Measurements from ENCODE around the gene INAVA.
"Not testable (repeated sequence)": the region's sequence is repeated elsewhere in the genome, so short reads cannot be mapped to it uniquely, and the experiment has no call there.

DNA sequence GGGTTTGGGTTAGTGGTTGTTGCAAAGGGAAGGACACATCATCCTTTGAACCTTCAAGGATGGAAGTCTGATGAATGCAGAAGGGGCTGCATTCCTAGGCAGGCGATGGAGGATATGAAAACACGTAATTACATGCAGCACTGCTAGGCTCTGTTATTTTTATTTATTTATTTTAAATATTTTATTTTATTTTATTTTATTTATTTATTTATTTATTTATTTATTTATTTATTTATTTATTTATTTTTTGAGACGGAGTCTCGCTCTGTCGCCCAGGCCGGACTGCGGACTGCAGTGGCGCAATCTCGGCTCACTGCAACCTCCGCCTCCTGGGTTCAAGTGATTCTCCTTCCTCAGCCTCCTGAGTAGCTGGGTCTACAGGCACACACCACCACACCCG is 69.2 kb downstream of the INAVA start:
- TF ChIP-seq, protein P1, sequence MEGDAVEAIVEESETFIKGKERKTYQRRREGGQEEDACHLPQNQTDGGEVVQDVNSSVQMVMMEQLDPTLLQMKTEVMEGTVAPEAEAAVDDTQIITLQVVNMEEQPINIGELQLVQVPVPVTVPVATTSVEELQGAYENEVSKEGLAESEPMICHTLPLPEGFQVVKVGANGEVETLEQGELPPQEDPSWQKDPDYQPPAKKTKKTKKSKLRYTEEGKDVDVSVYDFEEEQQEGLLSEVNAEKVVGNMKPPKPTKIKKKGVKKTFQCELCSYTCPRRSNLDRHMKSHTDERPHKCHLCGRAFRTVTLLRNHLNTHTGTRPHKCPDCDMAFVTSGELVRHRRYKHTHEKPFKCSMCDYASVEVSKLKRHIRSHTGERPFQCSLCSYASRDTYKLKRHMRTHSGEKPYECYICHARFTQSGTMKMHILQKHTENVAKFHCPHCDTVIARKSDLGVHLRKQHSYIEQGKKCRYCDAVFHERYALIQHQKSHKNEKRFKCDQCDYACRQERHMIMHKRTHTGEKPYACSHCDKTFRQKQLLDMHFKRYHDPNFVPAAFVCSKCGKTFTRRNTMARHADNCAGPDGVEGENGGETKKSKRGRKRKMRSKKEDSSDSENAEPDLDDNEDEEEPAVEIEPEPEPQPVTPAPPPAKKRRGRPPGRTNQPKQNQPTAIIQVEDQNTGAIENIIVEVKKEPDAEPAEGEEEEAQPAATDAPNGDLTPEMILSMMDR (IDR thresholded peaks at IDR 0.05; ENCODE audit: low read depth, low read length, missing input control), result not testable (repeated sequence)
- not testable (repeated sequence) for TF ChIP-seq TAF1 (conservative IDR thresholded peaks at IDR 0.05); EGR1 (IDR thresholded peaks at IDR 0.05; ENCODE audit: low read depth in 2 of 2); YY1 (IDR thresholded peaks at IDR 0.05); HNF4G (IDR thresholded peaks at IDR 0.05); SP1 (IDR thresholded peaks at IDR 0.05); HNF4A (conservative IDR thresholded peaks at IDR 0.05)
- TF ChIP-seq, protein P2, sequence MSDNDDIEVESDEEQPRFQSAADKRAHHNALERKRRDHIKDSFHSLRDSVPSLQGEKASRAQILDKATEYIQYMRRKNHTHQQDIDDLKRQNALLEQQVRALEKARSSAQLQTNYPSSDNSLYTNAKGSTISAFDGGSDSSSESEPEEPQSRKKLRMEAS (IDR thresholded peaks at IDR 0.05), result not testable (repeated sequence)
- TF ChIP-seq, protein P3, sequence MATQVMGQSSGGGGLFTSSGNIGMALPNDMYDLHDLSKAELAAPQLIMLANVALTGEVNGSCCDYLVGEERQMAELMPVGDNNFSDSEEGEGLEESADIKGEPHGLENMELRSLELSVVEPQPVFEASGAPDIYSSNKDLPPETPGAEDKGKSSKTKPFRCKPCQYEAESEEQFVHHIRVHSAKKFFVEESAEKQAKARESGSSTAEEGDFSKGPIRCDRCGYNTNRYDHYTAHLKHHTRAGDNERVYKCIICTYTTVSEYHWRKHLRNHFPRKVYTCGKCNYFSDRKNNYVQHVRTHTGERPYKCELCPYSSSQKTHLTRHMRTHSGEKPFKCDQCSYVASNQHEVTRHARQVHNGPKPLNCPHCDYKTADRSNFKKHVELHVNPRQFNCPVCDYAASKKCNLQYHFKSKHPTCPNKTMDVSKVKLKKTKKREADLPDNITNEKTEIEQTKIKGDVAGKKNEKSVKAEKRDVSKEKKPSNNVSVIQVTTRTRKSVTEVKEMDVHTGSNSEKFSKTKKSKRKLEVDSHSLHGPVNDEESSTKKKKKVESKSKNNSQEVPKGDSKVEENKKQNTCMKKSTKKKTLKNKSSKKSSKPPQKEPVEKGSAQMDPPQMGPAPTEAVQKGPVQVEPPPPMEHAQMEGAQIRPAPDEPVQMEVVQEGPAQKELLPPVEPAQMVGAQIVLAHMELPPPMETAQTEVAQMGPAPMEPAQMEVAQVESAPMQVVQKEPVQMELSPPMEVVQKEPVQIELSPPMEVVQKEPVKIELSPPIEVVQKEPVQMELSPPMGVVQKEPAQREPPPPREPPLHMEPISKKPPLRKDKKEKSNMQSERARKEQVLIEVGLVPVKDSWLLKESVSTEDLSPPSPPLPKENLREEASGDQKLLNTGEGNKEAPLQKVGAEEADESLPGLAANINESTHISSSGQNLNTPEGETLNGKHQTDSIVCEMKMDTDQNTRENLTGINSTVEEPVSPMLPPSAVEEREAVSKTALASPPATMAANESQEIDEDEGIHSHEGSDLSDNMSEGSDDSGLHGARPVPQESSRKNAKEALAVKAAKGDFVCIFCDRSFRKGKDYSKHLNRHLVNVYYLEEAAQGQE (IDR thresholded peaks at IDR 0.05), result not testable (repeated sequence)

All from liver (tissue), 3 donors.